ENCODE measurements around the gene EWSR1.
A peak's percentile ranks its signal among the peaks of the same experiment; 100 is the strongest.
"Not testable (repeated sequence)": the region's sequence is repeated elsewhere in the genome, so short reads cannot be mapped to it uniquely, and the experiment has no call there.

The EWSR1 gene

GRCh38 chr22:29339381-29340235, 71.5 kb downstream of the EWSR1 start:
- no peak for DNase-seq (ENCODE audit: low read depth in 2 of 2)

GRCh38 chr22:29340566-29340965, 72.5 kb downstream of the EWSR1 start:
- DNase-seq (ENCODE audit: low read depth in 2 of 2): no peak

- DNase-seq (ENCODE audit: low read depth in 2 of 2): no peak
Observed at GRCh38 chr22:29341056-29341848, 73.2 kb downstream of the EWSR1 start.

GRCh38 chr22:29341849-29342127, 73.7 kb downstream of the EWSR1 start:
- no peak for DNase-seq (ENCODE audit: low read depth in 2 of 2)

GRCh38 chr22:29342177-29342576, 74.1 kb downstream of the EWSR1 start:
- DNase-seq (ENCODE audit: low read depth in 2 of 2): no peak

- no peak for DNase-seq (ENCODE audit: low read depth in 2 of 2)
Observed at GRCh38 chr22:29342577-29343312, 74.7 kb downstream of the EWSR1 start.

GRCh38 chr22:29343313-29343805, 75.3 kb downstream of the EWSR1 start:
- peak; percentile 57 to 58 for DNase-seq (ENCODE audit: low read depth in 2 of 2)

GRCh38 chr22:29344137-29344536, 76.1 kb downstream of the EWSR1 start:
- peak; percentile 79 to 82 for DNase-seq (ENCODE audit: low read depth in 2 of 2)

- not testable (repeated sequence) for DNase-seq (ENCODE audit: low read depth in 2 of 2)
Observed at GRCh38 chr22:29344889-29345288, 76.8 kb downstream of the EWSR1 start.

- no peak for DNase-seq (ENCODE audit: low read depth in 2 of 2)
Observed at GRCh38 chr22:29345932-29346331, 77.9 kb downstream of the EWSR1 start.

GRCh38 chr22:29346659-29347058, 78.6 kb downstream of the EWSR1 start:
- no peak for DNase-seq (ENCODE audit: low read depth in 2 of 2)

- no peak for DNase-seq (ENCODE audit: low read depth in 2 of 2)
Observed at GRCh38 chr22:29348041-29348440, 80.0 kb downstream of the EWSR1 start.

- DNase-seq (ENCODE audit: low read depth in 2 of 2): no peak
Observed at GRCh38 chr22:29348956-29349355, 80.9 kb downstream of the EWSR1 start.

Data from fibroblast of skin of left quadriceps (primary cell).